HG02885 (cell line): ENCODE measurements around the gene KLF15.
"Not testable (repeated sequence)": the region's sequence is repeated elsewhere in the genome, so short reads cannot be mapped to it uniquely, and the experiment has no call there.

ENCODE experiments used
- ATAC-seq: cut with Tn5 transposase; IDR thresholded peaks from one replicate; pipeline ENCODE4 v1.9.1; 2021; ENCODE audit warnings: mild to moderate bottlenecking; ENCODE audit not compliant: unreplicated experiment, poor library complexity

The KLF15 gene

GRCh38 chr3:126348308-126348920, 8.8 kb downstream of the KLF15 start:
- no peak for ATAC-seq

- no peak for ATAC-seq
Measured at GRCh38 chr3:126347543-126348161, 9.6 kb downstream of the KLF15 start.

- no peak for ATAC-seq
Measured at GRCh38 chr3:126346466-126346865, 10.7 kb downstream of the KLF15 start.

GRCh38 chr3:126345641-126346460, 11.4 kb downstream of the KLF15 start:
- no peak for ATAC-seq

- no peak for ATAC-seq
Measured at GRCh38 chr3:126345231-126345630, 12.0 kb downstream of the KLF15 start.

GRCh38 chr3:126344380-126345041, 12.7 kb downstream of the KLF15 start:
- ATAC-seq, result no peak

GRCh38 chr3:126343649-126344035, 13.6 kb downstream of the KLF15 start:
- ATAC-seq, result no peak

GRCh38 chr3:126342991-126343648, 14.1 kb downstream of the KLF15 start:
- no peak for ATAC-seq

- ATAC-seq, result no peak
Measured at GRCh38 chr3:126342211-126342610, 15.0 kb downstream of the KLF15 start.

- ATAC-seq, result no peak
Measured at GRCh38 chr3:126341755-126342150, 15.5 kb downstream of the KLF15 start.

- no peak for ATAC-seq
Measured at GRCh38 chr3:126340943-126341754, 16.1 kb downstream of the KLF15 start.

GRCh38 chr3:126340596-126340942, 16.6 kb downstream of the KLF15 start:
- ATAC-seq, result no peak

GRCh38 chr3:126340081-126340511, 17.1 kb downstream of the KLF15 start:
- no peak for ATAC-seq

GRCh38 chr3:126339466-126339865, 17.7 kb downstream of the KLF15 start:
- no peak for ATAC-seq

GRCh38 chr3:126338790-126339288, 18.4 kb downstream of the KLF15 start:
- no peak for ATAC-seq

- ATAC-seq, result no peak
Measured at GRCh38 chr3:126337980-126338651, 19.1 kb downstream of the KLF15 start.

- not testable (repeated sequence) for ATAC-seq
Measured at GRCh38 chr3:126331812-126332336, 25.3 kb downstream of the KLF15 start.

GRCh38 chr3:126329927-126330725, 27.1 kb downstream of the KLF15 start:
- no peak for ATAC-seq
